Measurements from ENCODE around the gene FAM13A. TPM values are rescaled to one million over a fixed set of nuclear protein-coding genes. Genes with fewer than 3 reads are reported as not detected.

The FAM13A gene
- total and polyA plus RNA-seq, 10 of the 15 experiments (the other 5 are each of a cell fraction or from before 2014, with no cell fraction given): 0.05 to 1.8 (median 0.27) TPM; not detected in 1

- TF ChIP-seq, protein P1, sequence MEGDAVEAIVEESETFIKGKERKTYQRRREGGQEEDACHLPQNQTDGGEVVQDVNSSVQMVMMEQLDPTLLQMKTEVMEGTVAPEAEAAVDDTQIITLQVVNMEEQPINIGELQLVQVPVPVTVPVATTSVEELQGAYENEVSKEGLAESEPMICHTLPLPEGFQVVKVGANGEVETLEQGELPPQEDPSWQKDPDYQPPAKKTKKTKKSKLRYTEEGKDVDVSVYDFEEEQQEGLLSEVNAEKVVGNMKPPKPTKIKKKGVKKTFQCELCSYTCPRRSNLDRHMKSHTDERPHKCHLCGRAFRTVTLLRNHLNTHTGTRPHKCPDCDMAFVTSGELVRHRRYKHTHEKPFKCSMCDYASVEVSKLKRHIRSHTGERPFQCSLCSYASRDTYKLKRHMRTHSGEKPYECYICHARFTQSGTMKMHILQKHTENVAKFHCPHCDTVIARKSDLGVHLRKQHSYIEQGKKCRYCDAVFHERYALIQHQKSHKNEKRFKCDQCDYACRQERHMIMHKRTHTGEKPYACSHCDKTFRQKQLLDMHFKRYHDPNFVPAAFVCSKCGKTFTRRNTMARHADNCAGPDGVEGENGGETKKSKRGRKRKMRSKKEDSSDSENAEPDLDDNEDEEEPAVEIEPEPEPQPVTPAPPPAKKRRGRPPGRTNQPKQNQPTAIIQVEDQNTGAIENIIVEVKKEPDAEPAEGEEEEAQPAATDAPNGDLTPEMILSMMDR (IDR thresholded peaks at IDR 0.05 in 2 of 3, conservative IDR thresholded peaks at IDR 0.05 in 1 of 3; ENCODE audit: control insufficient read depth in 2 of 3, extremely low read depth in 1 of 3, insufficient read depth in 1 of 3, low read depth in 3 of 3, low read length in 3 of 3): no peak
- TF ChIP-seq, protein P2, sequence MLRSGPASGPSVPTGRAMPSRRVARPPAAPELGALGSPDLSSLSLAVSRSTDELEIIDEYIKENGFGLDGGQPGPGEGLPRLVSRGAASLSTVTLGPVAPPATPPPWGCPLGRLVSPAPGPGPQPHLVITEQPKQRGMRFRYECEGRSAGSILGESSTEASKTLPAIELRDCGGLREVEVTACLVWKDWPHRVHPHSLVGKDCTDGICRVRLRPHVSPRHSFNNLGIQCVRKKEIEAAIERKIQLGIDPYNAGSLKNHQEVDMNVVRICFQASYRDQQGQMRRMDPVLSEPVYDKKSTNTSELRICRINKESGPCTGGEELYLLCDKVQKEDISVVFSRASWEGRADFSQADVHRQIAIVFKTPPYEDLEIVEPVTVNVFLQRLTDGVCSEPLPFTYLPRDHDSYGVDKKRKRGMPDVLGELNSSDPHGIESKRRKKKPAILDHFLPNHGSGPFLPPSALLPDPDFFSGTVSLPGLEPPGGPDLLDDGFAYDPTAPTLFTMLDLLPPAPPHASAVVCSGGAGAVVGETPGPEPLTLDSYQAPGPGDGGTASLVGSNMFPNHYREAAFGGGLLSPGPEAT (IDR thresholded peaks at IDR 0.05; ENCODE audit: low read depth): no peak
Observed at GRCh38 chr4:88796545-88796944, 260.4 kb downstream of the FAM13A start (continued).

GRCh38 chr4:88794952-88795351, 262.0 kb downstream of the FAM13A start:
- BruUV-seq (replicated peaks): no TSS peak
- no peaks in the 10 kb centered on the region for H3K27me3 ChIP-seq (replicated peaks in 1 of 2; ENCODE audit: control insufficient read depth in 2 of 2, insufficient read depth in 2 of 2, low read length in 1 of 2)
- H3K4me2 ChIP-seq (ENCODE audit: control insufficient read depth, insufficient read depth): no peak overlapping the region
- no peaks in the 10 kb centered on the region for H3K79me2 ChIP-seq (ENCODE audit: control insufficient read depth, insufficient read depth, low read length)
- peaks cover 9% of the 10 kb centered on the region for H3K4me1 ChIP-seq (ENCODE audit: control insufficient read depth, insufficient read depth, low read length)
- H3K36me3 ChIP-seq (ENCODE audit: control insufficient read depth in 2 of 2, insufficient read depth in 2 of 2, low read length in 1 of 2): no peaks in the 10 kb centered on the region
- RAD21 ChIA-PET (ENCODE audit: unreplicated experiment): interaction anchor here (1.6 to 2.2 kb wide), 2 partner anchors 12 to 228 kb away, joined by 3 to 7 read pairs; no protein-coding TSS in a partner anchor
- H3K27ac ChIP-seq (ENCODE audit: control insufficient read depth, insufficient read depth): no peak overlapping the region
- H3K9ac ChIP-seq (ENCODE audit: control insufficient read depth, insufficient read depth, low read length): no peak overlapping the region
- TF ChIP-seq RAD51 (IDR thresholded peaks at IDR 0.05) (no peak), SPI1 (IDR thresholded peaks at IDR 0.05; ENCODE audit: borderline replicate concordance, insufficient read depth, low read depth, low read length) (no peak), CBX5 (IDR thresholded peaks at IDR 0.05; ENCODE audit: low read depth) (no peak), RB1 (IDR thresholded peaks at IDR 0.05; ENCODE audit: borderline replicate concordance) (no peak), IRF3 (IDR thresholded peaks at IDR 0.05) (no peak)
- TF ChIP-seq, protein P3, sequence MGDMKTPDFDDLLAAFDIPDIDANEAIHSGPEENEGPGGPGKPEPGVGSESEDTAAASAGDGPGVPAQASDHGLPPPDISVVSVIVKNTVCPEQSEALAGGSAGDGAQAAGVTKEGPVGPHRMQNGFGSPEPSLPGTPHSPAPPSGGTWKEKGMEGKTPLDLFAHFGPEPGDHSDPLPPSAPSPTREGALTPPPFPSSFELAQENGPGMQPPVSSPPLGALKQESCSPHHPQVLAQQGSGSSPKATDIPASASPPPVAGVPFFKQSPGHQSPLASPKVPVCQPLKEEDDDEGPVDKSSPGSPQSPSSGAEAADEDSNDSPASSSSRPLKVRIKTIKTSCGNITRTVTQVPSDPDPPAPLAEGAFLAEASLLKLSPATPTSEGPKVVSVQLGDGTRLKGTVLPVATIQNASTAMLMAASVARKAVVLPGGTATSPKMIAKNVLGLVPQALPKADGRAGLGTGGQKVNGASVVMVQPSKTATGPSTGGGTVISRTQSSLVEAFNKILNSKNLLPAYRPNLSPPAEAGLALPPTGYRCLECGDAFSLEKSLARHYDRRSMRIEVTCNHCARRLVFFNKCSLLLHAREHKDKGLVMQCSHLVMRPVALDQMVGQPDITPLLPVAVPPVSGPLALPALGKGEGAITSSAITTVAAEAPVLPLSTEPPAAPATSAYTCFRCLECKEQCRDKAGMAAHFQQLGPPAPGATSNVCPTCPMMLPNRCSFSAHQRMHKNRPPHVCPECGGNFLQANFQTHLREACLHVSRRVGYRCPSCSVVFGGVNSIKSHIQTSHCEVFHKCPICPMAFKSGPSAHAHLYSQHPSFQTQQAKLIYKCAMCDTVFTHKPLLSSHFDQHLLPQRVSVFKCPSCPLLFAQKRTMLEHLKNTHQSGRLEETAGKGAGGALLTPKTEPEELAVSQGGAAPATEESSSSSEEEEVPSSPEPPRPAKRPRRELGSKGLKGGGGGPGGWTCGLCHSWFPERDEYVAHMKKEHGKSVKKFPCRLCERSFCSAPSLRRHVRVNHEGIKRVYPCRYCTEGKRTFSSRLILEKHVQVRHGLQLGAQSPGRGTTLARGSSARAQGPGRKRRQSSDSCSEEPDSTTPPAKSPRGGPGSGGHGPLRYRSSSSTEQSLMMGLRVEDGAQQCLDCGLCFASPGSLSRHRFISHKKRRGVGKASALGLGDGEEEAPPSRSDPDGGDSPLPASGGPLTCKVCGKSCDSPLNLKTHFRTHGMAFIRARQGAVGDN (IDR thresholded peaks at IDR 0.05): no peak
- DNase-seq (ENCODE audit: low read depth, low spot score) (no peak), FAIRE-seq (no peak), ATAC-seq (no peak)
- no peak overlapping the region for H2AFZ ChIP-seq (ENCODE audit: control insufficient read depth, low read depth, low read length)
- POLR2A ChIA-PET: no interaction called here
- H3K4me3 ChIP-seq: no peak overlapping the region
- in situ Hi-C loops (cut with MboI) (no loop called here), intact Hi-C loops (cut with micrococcal nuclease; ENCODE audit: unreplicated experiment) (loop anchor here (5.0 kb wide), 1 partner anchor 123 kb away; no protein-coding TSS in a partner anchor)
- SMC1A ChIA-PET (ENCODE audit: uncharacterized antibody, unreplicated experiment): interaction anchor here (0.7 to 2.7 kb wide), 5 partner anchors 13 to 540 kb away, joined by 3 to 11 read pairs (median 4); no protein-coding TSS in a partner anchor
- CTCF ChIA-PET: interaction anchor here (2.2 to 11.3 kb wide), 3 partner anchors 24 to 256 kb away, joined by 8 to 76 read pairs (median 9); no protein-coding TSS in a partner anchor
- H3K9me3 ChIP-seq (replicated peaks; ENCODE audit: control insufficient read depth, insufficient read depth, low read length): no peaks in the 10 kb centered on the region; the same call in 2 of the 3 replicates
- H4K20me1 ChIP-seq (ENCODE audit: control insufficient read depth, insufficient read depth): no peaks in the 10 kb centered on the region

Data from GM12878 (cell line).